ENCODE results near the gene E4F1.

DNA sequence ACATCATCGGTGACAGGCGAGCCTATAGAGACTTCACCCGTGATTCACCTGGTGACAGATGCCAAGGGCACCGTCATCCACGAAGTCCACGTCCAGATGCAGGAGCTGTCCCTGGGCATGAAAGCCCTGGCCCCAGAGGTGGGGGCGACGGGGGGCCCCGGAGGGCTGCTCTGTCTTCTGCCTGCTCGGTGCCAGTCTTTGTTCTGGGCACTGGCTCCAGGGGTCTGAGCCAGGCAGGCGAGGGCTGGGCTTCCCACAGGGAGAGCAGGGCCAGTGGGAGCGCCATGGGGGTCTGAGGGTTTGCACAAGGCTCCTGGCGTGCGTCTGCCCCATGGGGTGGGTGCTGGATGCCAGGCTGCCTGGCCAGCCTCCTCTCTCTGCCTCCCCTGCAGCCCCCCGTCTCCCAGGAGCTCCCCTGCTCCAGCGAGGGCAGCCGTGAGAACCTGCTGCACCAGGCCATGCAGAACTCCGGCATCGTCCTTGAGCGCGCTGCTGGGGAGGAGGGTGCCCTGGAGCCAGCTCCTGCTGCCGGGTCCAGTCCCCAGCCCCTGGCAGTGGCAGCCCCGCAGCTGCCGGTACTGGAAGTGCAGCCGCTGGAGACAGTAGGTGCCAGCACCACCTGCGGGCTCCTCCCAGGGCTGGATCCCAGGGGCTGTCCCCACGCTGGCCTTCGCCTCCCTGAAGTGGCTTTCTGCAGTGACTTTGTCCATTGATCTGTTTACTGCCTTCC, 9.8 kb downstream of the E4F1 start:
- TF ChIP-seq ETV6 (CRISPR knock-in tag; IDR thresholded peaks at IDR 0.05) = no peak
- TF ChIP-seq GABPB1 (CRISPR knock-in tag; IDR thresholded peaks at IDR 0.05) = no peak
- TF ChIP-seq, protein P1, sequence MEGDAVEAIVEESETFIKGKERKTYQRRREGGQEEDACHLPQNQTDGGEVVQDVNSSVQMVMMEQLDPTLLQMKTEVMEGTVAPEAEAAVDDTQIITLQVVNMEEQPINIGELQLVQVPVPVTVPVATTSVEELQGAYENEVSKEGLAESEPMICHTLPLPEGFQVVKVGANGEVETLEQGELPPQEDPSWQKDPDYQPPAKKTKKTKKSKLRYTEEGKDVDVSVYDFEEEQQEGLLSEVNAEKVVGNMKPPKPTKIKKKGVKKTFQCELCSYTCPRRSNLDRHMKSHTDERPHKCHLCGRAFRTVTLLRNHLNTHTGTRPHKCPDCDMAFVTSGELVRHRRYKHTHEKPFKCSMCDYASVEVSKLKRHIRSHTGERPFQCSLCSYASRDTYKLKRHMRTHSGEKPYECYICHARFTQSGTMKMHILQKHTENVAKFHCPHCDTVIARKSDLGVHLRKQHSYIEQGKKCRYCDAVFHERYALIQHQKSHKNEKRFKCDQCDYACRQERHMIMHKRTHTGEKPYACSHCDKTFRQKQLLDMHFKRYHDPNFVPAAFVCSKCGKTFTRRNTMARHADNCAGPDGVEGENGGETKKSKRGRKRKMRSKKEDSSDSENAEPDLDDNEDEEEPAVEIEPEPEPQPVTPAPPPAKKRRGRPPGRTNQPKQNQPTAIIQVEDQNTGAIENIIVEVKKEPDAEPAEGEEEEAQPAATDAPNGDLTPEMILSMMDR (IDR thresholded peaks at IDR 0.05) = no peak
- TF ChIP-seq KAT7 (CRISPR knock-in tag; IDR thresholded peaks at IDR 0.05; ENCODE audit: borderline replicate concordance) = no peak
- TF ChIP-seq, protein P2, sequence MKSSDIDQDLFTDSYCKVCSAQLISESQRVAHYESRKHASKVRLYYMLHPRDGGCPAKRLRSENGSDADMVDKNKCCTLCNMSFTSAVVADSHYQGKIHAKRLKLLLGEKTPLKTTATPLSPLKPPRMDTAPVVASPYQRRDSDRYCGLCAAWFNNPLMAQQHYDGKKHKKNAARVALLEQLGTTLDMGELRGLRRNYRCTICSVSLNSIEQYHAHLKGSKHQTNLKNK (CRISPR knock-in tag; IDR thresholded peaks at IDR 0.05) = no peak
- TF ChIP-seq, protein P3, sequence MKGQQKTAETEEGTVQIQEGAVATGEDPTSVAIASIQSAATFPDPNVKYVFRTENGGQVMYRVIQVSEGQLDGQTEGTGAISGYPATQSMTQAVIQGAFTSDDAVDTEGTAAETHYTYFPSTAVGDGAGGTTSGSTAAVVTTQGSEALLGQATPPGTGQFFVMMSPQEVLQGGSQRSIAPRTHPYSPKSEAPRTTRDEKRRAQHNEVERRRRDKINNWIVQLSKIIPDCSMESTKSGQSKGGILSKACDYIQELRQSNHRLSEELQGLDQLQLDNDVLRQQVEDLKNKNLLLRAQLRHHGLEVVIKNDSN (CRISPR knock-in tag; IDR thresholded peaks at IDR 0.05) = no peak
- TF ChIP-seq FOXP1 (CRISPR knock-in tag; IDR thresholded peaks at IDR 0.05; ENCODE audit: borderline replicate concordance) = no peak
- TF ChIP-seq, protein P4, sequence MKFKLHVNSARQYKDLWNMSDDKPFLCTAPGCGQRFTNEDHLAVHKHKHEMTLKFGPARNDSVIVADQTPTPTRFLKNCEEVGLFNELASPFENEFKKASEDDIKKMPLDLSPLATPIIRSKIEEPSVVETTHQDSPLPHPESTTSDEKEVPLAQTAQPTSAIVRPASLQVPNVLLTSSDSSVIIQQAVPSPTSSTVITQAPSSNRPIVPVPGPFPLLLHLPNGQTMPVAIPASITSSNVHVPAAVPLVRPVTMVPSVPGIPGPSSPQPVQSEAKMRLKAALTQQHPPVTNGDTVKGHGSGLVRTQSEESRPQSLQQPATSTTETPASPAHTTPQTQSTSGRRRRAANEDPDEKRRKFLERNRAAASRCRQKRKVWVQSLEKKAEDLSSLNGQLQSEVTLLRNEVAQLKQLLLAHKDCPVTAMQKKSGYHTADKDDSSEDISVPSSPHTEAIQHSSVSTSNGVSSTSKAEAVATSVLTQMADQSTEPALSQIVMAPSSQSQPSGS (CRISPR knock-in tag; IDR thresholded peaks at IDR 0.05; ENCODE audit: borderline replicate concordance, low read depth) = no peak
- TF ChIP-seq TP53 (CRISPR knock-in tag; IDR thresholded peaks at IDR 0.05) = no peak
- TF ChIP-seq, protein P5, sequence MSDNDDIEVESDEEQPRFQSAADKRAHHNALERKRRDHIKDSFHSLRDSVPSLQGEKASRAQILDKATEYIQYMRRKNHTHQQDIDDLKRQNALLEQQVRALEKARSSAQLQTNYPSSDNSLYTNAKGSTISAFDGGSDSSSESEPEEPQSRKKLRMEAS (CRISPR knock-in tag; IDR thresholded peaks at IDR 0.05) = no peak
- TF ChIP-seq, protein P6, sequence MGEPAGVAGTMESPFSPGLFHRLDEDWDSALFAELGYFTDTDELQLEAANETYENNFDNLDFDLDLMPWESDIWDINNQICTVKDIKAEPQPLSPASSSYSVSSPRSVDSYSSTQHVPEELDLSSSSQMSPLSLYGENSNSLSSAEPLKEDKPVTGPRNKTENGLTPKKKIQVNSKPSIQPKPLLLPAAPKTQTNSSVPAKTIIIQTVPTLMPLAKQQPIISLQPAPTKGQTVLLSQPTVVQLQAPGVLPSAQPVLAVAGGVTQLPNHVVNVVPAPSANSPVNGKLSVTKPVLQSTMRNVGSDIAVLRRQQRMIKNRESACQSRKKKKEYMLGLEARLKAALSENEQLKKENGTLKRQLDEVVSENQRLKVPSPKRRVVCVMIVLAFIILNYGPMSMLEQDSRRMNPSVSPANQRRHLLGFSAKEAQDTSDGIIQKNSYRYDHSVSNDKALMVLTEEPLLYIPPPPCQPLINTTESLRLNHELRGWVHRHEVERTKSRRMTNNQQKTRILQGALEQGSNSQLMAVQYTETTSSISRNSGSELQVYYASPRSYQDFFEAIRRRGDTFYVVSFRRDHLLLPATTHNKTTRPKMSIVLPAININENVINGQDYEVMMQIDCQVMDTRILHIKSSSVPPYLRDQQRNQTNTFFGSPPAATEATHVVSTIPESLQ (CRISPR knock-in tag; IDR thresholded peaks at IDR 0.05) = no peak
- TF ChIP-seq, protein P7, sequence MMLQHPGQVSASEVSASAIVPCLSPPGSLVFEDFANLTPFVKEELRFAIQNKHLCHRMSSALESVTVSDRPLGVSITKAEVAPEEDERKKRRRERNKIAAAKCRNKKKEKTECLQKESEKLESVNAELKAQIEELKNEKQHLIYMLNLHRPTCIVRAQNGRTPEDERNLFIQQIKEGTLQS (CRISPR knock-in tag; conservative IDR thresholded peaks at IDR 0.05) = no peak
- TF ChIP-seq ESRRA (CRISPR knock-in tag; IDR thresholded peaks at IDR 0.05; ENCODE audit: borderline replicate concordance) = no peak
- TF ChIP-seq ELF4 (CRISPR knock-in tag; IDR thresholded peaks at IDR 0.05; ENCODE audit: low read depth) = no peak
